GM12891 (cell line): ENCODE results near the gene WAS.
"Not testable (repeated sequence)": the region's sequence is repeated elsewhere in the genome, so short reads cannot be mapped to it uniquely, and the experiment has no call there.

Experiments used
- DNase-seq: peaks from one replicate; pipeline ENCODE4 v3.0.0; 2011; ENCODE audit warnings: low spot score; ENCODE audit not compliant: insufficient read length
- FAIRE-seq: peaks from 2 replicates; lab custom pipeline; 2011; peaks lifted over from hg19 to GRCh38; lab: Jason Lieb, UNC
- PAX5 ChIP-seq: IDR thresholded peaks from 2 replicates; pipeline ENCODE4 v1.6.1; 2011; ENCODE audit warnings: low read length, moderate library complexity, mild to moderate bottlenecking; ENCODE audit not compliant: insufficient read depth, severe bottlenecking
- POLR2A ChIP-seq: IDR thresholded peaks from 2 replicates; pipeline ENCODE4 v1.6.1; 2011; ENCODE audit warnings: low read depth, low read length, control low read depth
- POLR2AphosphoS5 ChIP-seq: IDR thresholded peaks from 2 replicates; pipeline ENCODE4 v1.6.1; 2011; ENCODE audit warnings: low read depth, low read length, control low read depth
- POU2F2 ChIP-seq: IDR thresholded peaks from 2 replicates; pipeline ENCODE4 v1.6.1; 2011; ENCODE audit warnings: low read depth, mild to moderate bottlenecking, control low read depth, low read length, moderate library complexity
- SPI1 ChIP-seq: IDR thresholded peaks from 2 replicates; pipeline ENCODE4 v1.6.1; 2011; ENCODE audit warnings: low read depth, low read length, control low read depth
- TAF1 ChIP-seq: IDR thresholded peaks from 2 replicates; pipeline ENCODE4 v1.6.1; 2011; ENCODE audit warnings: low read depth, low read length, control low read depth

Gene WAS

DNA sequence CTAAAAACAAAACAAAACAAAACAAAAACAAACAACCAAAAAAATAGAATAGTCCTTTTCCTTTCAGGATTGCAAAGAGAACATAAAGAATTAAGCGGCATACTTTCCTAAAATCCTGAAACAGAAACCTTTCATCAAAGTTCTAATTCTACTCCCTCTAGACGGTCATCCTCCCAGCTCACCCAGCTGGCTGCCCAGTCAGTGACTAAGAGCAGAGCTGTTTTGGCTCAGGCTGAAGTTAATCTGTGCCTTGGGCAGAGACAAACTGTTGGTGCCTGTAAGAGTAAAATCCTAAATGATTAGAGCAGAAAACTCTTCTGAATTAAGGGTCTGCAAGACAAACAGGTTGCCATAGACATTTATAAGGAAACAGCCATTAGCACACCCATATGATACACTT, 17.6 kb upstream of the WAS start:
- DNase-seq (no peak), FAIRE-seq (no peak)
- TF ChIP-seq POLR2AphosphoS5 (no peak), POLR2A (no peak), SPI1 (no peak), POU2F2 (no peak), TAF1 (no peak), PAX5 (no peak)

DNA sequence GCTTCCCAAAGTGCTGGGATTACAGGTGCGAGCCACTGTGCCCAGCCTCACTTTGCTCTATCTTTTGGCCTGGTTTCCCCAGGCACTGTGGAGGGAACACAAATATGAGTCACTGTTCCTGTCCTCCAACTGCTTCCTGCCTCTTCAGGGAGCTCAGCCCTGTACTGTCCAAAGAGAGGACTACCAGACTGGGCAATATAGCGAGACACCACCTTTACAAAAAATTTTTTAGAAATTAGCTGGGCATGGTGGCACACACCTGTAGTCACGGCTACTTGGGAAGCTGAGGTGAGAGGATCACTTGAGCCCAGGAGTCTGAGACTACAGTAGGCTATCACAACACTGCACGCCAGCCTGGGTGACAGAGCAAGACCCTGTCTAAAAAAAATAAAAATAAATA, 16.9 kb upstream of the WAS start:
- FAIRE-seq: no peak
- TF ChIP-seq POLR2AphosphoS5: no peak
- TF ChIP-seq SPI1: no peak
- no peak for TF ChIP-seq POU2F2
- TF ChIP-seq POLR2A: no peak
- no peak for TF ChIP-seq PAX5
- no peak for TF ChIP-seq TAF1
- DNase-seq: no peak

DNA sequence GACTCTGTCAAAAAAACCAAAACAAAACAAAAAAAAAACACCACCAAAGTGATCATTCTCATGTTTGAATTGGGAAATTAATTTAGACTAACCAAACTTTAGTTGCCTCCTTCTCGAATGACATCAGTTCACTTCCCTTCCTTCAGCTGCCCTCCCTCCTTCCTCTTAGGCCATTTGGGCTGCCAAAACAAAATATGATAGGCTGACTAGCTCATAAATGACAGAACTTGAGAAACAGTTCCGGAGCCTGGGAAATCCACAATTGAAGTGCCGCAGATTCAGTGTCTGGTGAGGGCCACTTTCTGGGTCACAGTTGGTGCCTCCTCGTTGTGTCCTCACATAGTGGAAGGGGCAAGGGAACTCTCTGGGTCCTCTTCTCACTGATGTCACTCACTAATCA, 16.1 kb upstream of the WAS start:
- FAIRE-seq (no peak), DNase-seq (no peak)
- TF ChIP-seq TAF1 (no peak), POLR2A (no peak), POLR2AphosphoS5 (no peak), POU2F2 (no peak), SPI1 (no peak), PAX5 (no peak)

DNA sequence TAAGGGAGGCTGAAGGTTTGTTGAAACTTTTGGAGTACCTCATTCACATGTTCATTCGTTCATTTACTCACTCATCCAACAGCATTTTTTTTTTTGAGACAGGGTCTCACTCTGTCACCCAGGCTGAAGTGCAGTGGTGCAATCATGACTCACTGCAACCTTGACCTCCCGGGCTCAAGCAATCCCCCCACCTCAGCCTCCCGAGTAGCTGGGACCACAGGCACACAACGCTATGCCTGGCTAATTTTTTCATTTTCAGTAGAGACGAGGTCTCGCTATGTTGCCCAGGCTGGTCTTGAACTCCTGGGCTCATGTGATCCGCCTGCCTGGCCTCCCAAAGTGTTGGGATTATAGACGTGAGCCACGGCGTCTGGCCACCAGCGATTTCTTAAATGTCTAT, 15.4 kb upstream of the WAS start:
- DNase-seq, FAIRE-seq: not testable (repeated sequence)

DNA sequence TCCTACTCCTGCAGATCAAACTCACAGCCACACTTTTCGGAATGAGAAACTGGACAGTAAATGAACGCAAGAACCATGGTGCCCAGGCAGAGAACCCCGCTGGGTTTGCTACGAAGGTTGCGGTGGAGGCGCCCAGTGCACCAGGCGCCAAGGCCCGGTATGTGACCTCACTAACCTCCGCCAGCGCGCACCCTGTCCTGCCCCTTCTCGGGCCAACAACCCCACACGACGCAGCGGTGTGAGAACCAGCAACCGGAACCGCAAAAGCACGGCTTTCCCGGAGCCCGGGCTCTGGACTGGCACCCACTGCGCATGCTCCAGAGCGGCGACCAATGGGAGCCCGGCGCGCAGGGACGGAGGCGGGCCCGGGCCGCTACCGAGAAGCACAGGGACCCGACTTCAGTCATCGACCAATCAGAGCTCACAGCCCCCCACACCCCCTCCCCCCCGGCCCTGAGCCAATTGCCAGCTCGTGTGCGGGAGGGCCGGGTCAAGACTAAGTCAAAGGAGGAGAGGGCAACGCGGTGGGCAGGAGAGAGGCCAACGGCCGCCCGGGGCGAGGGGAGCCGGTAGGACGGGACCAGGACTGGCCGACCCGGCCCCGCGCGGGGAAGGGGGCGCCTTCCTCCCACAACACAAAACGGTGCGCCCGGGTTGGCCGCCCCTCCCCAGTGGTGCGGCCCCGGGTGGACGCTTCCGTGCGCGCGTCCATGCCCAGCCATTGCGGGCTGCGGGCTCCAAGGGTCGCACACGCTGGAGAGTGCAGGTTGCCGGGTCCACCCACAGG, 7.3 kb upstream of the WAS start:
- TF ChIP-seq POLR2A: 0 out of 2 replicates have a peak, but pooled peaks have one; percentile 41
- TF ChIP-seq PAX5: peak; percentile 97
- 0 out of 2 replicates have a peak, but pooled peaks have one; percentile 17 for TF ChIP-seq POU2F2
- TF ChIP-seq TAF1: no peak; the same call in 1 of the 2 replicates
- TF ChIP-seq POLR2AphosphoS5: peak; percentile 61
- no peak for TF ChIP-seq SPI1
- peak; percentile 92 for FAIRE-seq
- peak; percentile 88 for DNase-seq

DNA sequence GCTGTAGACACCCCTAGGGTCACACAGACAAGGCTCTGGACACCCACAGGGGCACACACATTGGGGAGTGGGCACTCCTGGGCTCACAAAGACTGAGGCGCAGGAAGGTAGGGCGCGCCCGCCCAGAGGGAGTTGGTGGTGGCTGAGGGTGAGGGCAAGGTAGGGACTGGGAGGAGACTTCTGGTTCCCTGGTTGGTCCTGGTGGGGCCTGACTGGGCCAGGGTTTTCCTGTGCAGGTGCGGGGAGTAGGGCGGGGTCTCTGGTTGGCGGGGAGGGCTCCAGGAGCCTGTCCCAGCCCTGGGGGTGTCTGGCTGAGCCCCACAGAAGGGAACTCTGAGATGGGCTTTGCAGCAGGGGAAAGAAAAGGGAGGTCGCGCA, 6.7 kb upstream of the WAS start:
- no peak for DNase-seq

DNA sequence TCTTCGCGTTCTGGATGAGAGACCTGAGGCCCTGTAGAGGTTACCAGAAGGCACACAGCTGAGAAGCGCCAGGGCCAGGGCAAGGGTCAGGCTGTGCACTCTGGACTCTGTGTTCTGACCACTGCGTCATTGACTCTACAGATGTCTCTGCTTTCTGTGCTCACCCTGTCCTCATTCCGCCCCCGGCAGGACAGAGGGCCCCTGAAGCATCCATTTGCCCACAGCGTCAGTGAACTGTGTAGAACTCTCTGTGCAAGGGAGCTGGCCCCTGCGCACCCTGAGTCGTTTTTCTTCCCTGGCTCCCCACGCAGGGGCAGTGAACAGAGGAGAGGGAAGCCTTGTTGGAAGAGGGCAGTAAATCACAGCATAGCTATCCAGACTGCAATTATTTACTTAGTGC, 6.1 kb upstream of the WAS start:
- no peak for FAIRE-seq
- DNase-seq: no peak
- TF ChIP-seq POLR2AphosphoS5 (no peak), TAF1 (no peak), POLR2A (no peak), PAX5 (no peak), POU2F2 (no peak), SPI1 (no peak)

More for the DNA sequence above, 6.7 kb upstream of the WAS start:
- TF ChIP-seq PAX5: no peak
- no peak for TF ChIP-seq POLR2AphosphoS5
- no peak for TF ChIP-seq POU2F2
- no peak for TF ChIP-seq TAF1
- no peak for TF ChIP-seq SPI1
- TF ChIP-seq POLR2A: no peak
- peak; percentile 82 for FAIRE-seq

DNA sequence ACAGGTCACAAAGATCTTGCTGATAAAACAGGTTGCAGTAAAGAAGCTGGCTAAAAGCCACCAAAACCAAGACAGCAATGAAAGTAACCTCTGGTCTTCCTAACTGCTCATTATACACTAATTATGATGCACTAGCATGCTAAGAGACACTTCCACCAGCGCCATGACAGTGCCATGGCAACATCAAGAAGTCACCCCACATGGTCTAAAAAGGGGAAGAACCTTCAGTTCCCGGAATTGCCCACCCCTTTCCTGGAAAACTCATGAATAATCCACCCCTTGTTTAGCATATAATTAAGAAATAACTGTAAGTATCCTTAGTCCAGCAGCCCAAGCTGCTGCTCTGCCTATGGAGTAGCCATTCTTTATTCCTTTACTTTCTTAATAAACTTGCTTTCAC, 3.1 kb upstream of the WAS start:
- DNase-seq, FAIRE-seq: not testable (repeated sequence)

DNA sequence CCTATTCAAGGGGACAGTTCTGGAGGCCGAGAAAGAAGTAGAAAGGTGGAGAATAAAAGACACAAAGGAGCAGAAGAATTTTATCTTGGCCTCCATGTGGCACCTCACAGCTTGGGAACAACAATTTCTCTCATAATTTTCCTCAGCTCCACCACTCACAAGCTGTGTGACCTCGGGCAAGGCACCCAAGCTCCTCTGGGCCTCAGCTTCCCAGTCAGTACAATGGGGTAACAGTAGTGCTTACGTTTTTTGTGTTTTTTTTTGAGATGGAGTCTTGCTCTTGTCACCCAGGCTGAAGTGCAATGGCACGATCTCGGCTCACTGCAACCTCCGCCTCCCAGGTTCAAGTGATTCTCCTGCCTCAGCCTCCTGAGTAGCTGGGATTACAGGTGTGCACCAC, 2.7 kb upstream of the WAS start:
- not testable (repeated sequence) for DNase-seq, FAIRE-seq

DNA sequence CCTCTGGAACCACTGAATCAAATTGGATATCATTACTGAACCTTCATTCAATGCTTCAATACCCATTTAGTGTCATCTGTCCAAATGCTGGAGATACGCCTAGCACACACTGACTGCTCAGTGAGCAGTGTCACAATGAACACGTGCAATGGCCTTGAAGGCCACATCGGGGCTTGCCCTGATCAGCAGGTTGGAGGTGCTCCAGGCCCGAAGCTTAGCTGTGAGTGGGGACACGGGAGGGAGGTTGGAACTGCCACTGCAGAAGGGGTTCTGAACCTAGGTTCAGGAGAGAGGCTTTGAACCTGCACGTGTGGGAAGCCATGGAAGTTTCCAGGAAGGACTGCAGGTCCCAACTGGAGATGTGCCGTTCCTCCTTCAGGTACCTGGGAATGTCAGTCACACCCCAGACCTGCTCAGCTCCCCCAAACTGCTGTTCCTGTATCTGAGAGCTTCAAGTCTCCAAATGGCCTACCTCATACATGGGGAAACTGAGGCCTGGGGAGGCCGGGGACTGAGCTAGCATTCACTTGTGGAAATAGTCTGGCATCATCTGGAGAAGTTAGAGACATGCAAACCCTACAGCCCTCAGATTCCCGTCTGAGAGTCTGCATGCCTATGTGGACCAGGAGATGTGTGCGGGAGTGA, 1.9 kb upstream of the WAS start:
- peak; percentile 50 for FAIRE-seq
- TF ChIP-seq SPI1: no peak
- TF ChIP-seq TAF1: no peak
- no peak for TF ChIP-seq POLR2A
- no peak for TF ChIP-seq PAX5
- no peak for TF ChIP-seq POLR2AphosphoS5
- TF ChIP-seq POU2F2: no peak

DNA sequence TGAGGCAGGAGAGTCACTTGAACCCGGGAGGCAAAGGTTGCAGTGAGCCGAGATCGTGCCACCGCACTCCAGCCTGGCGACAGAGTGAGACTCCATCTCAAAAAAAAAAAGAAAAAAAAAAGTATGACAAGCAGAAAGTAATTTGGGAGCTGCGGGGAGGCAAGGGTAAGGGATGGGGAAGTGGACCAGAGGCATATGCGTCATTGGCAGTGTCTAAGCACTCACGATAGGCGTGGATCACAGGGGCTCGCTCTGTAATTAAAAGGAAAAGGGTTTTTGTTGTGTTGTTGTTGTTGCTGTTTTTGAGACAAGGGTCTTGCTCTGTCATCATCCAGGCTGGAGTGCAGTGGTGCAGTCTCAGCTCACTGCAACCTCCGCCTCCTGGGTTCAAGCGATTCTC, 804 bp upstream of the WAS start:
- not testable (repeated sequence) for DNase-seq, FAIRE-seq

More for the DNA sequence above, 1.9 kb upstream of the WAS start:
- no peak for DNase-seq
